ENCODE results near the gene PPP3CA.
"Not testable (repeated sequence)": the region's sequence is repeated elsewhere in the genome, so short reads cannot be mapped to it uniquely, and the experiment has no call there.

Gene PPP3CA

GRCh38 chr4:101211146-101211553, 136.2 kb downstream of the PPP3CA start:
- DNase-seq (ENCODE audit: low spot score) = peak; percentile 45

DNA sequence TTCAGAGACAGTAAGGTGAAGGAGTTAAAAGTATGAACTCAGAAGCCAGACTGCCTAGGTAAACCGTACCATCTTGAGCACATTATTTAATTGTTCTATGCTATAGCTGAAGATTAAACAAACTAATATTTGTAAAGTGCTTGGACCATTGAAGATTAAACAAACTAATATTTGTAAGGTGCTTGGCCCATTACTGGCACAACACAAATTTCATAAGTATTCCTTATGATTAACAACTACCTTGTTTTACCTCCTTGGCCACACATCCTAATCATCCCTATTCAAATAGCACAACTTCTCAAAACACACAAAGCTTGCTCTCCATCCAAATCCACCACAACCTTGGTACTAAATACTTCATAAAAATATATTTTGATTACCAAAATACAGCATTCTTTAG, 137.0 kb downstream of the PPP3CA start:
- no peak for DNase-seq (ENCODE audit: low spot score)

DNA sequence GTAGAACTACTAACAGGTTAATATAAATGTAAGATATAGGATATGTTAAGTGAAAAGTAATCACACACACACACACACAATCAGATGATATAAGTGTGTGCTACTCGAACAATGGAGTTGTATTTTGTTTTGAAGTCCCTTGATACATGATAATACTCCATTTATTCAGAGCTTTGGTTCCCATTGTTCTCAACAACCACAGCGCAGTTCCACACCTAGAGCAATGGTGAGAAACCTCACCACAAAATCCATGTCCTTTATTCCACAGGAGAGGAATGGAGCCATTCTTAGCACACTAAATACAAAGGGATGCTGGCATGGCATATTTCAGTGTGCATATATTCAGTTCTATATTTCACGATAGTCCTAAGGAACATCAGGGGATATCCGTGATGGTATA, 139.2 kb downstream of the PPP3CA start:
- DNase-seq (ENCODE audit: low spot score) = no peak

GRCh38 chr4:101205916-101206315, 141.4 kb downstream of the PPP3CA start:
- peak; percentile 34 for DNase-seq (ENCODE audit: low spot score)

GRCh38 chr4:101201421-101201820, 145.9 kb downstream of the PPP3CA start:
- no peak for DNase-seq (ENCODE audit: low spot score)

DNA sequence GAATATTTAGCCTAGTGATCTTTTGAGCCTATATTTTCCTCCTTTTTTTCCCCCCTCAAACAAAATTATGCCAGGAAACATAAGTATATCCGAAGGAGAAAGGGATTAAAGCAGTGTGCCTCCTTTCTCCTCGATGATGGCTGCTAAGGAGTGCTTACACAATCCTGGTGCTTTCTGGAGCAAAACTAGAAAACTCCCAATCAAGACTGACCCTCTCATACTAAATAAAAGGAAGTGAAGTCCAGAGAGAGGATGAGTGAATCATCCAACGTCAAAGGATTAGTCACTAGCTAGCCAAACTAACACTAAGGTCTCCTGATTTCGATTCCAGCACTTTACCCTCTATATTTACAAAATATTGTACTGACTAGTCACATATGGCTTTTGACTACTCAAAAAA, 146.8 kb downstream of the PPP3CA start:
- DNase-seq (ENCODE audit: low spot score) = peak; percentile 92

GRCh38 chr4:101199507-101200285, 147.6 kb downstream of the PPP3CA start:
- peak; percentile 41 for DNase-seq (ENCODE audit: low spot score)

- DNase-seq (ENCODE audit: low spot score) = no peak
Measured at GRCh38 chr4:101198682-101199339, 148.5 kb downstream of the PPP3CA start.

DNA sequence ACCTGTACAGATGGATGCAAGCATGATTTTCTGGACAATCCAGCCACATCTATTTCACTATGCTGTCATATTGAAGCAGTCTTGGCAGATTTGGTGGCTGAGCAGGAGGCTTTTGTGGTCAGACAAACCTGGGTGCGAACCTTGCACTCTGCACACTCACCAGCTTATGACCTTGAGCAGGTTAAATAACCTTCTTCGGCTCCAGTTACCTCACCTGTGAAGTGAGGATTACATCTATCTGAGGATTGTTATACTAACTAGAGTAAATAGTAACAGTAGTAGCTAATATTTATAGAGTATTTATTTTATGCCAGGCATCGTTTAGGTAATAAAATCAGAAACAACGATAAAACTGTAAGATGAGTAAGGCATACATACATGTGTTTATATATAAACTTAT, 150.0 kb downstream of the PPP3CA start:
- peak; percentile 15 for DNase-seq (ENCODE audit: low spot score)

DNA sequence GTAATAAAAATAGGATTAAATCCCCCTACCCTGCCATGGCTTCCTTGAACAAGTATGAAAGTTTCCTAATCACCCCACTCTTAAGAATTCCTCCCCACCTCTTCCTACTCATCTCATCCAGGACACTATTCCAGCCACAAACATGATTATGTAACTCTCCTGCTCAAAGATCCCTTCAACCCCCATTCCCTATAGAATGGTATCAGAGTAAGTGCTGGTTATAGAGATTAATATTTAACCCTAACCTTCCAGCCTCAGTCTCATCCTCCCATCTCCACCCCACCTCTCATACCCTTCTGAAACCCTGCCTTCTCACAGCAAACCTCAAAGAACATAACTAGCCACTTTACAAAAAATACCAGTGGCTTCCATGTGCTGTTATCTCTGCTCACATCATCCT, 155.1 kb downstream of the PPP3CA start:
- no peak for DNase-seq (ENCODE audit: low spot score)

DNA sequence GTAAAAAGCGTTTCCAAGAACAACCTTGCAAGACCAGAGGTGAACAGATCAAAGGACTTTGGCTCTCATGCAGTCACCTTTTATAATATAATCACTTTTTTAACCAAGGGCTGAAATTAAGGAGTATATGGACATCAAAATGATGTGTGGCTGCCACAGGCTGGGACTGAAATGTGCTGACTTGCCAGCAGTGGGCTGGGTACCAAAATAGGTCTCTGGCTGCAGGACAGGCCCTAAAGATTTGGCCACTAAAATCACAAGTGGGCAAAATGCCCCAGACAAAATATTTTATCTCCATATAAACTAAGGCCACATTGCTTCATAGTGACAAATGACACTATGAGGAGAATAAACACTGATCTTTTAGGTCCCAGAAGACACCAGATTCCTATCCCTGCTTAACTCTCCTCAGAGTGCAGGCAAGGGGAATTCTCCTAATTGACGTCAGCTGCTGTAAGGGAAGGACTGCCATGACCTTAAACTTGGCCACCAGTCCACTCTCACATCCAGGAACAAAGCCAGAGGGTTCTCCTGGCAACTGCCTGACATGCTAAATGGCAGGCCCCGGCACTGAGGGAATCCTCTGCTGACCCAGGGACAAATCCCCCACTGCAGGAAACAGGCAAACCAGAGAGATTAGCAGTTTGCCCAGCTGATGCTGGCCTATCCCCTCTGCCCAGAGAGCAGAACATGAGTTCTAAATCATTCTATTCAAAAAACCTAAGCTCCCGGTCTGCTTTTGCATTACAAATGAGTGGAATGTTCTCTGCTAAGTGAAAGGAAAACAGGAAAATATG, 155.8 kb downstream of the PPP3CA start:
- DNase-seq (ENCODE audit: low spot score) = peak; percentile 35

DNA sequence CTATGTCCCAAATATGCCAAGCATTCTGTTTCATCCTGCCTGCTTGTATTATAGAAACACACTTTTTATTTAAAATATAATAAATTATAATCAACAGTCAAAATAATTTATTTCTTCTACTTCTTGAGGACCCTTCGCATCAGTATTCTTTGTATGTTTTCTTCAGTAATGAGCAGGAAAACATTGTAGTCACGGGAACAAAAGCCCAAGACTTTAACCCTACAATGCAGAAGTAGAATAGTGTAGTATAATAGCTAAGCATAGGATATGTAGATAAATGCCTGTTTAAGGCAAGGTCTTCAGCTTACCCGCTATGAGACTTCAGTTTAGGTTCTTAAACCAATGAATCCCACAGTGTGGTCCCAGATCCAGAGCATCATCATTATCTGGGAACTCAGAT, 156.6 kb downstream of the PPP3CA start:
- no peak for DNase-seq (ENCODE audit: low spot score)

DNA sequence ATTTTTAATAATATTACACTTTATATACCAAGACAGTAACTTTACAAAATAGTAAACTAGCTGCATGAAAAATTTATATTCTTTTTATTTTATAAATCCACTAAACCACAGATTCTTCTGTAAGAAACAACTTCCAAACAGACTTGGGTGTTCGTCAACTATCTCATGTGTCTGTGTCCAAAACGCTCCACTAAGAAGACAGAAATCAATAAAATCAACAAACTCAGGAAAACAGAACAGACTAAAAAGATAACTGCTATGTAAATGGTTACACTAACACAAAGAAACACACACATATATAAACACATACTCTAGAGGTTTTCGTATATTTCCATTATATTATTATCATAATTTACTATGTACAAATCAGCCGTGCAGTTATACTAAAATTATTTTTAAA, 158.4 kb downstream of the PPP3CA start:
- no peak for DNase-seq (ENCODE audit: low spot score)

GRCh38 chr4:101187841-101188240, 159.5 kb downstream of the PPP3CA start:
- DNase-seq (ENCODE audit: low spot score) = no peak

GRCh38 chr4:101186567-101187184, 160.7 kb downstream of the PPP3CA start:
- no peak for DNase-seq (ENCODE audit: low spot score)

- DNase-seq (ENCODE audit: low spot score) = no peak
Measured at GRCh38 chr4:101184668-101185067, 162.7 kb downstream of the PPP3CA start.

DNA sequence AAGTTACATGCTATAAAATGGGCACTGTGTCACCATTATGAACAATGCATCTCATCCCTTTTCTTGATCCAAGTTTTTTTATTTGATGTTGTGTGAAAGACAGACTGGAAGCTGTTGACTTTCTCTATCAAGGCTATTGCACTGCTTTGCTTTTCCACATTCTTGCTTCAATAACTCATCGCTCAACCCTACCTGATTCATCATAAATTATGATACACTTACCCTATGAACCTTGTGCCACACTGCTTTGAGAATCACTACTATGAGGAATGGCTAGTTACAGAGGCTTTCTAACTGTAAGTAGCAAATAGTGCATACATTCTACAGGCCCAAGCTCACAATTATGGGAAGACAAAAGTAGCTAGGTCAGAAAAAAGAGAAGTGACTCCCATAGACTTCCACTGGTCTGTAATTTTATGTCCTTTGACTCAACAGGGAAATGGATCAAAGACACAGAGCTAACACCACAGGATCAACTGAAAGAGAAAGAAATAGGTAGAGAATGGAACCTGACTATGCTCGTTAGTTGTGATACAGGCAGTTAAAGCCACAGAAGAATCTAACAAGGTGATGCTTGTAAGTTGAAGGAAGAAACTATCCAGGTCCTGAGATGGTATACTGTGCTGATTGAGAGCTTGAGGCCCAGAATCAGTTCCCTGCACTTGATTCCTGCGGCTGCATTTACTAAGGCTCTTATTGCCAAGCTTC, 163.5 kb downstream of the PPP3CA start:
- DNase-seq (ENCODE audit: low spot score) = peak; percentile 75

- peak; percentile 23 for DNase-seq (ENCODE audit: low spot score)
Measured at GRCh38 chr4:101183221-101183620, 164.1 kb downstream of the PPP3CA start.

GRCh38 chr4:101182688-101183087, 164.6 kb downstream of the PPP3CA start:
- not testable (repeated sequence) for DNase-seq (ENCODE audit: low spot score)

DNA sequence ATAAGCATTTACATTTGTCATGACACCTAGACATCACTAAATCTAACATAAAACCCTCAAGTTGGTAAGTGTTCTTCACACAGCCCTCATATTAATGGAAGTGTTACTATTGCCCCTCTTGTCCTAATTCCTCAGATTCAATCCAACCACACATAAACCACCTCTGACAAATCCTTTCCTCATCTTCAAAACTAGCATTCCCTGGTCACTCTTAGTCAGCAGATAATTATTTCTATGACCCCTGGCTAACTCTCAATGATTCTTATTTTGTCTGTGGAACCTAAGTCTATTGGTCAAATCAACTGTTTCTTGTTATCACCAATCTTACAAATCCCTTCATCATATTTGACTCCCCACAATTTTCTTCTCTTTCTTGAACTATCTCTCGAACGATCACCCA, 168.6 kb downstream of the PPP3CA start:
- DNase-seq (ENCODE audit: low spot score) = peak; percentile 51

DNA sequence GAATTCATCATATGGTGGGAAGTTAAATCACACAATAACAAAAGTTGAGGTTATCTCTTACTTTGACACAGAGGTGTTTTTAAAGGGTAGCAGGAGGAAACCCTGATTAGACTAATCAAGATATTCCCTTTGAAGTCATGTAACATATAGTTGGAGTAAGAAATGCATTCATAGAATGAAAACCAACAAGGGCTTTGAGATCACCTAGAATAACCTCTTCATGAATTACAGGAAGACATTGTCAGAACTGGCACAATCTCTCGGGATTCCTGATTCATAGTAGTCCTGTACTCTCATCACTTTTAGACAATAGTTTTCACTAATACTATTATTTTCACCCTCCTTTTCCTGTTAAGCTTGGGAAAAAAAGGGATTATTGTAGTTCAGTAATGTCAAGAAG, 170.2 kb downstream of the PPP3CA start:
- DNase-seq (ENCODE audit: low spot score) = no peak
